Activated T-cell treated with anti-CD3 and anti-CD28 coated beads, Interleukin-2, amount 50 U/mL, for 48 hours (primary cell): Measurements from ENCODE around the gene PYROXD2.

ENCODE experiments used
- DNase-seq, 2 experiments: peaks; one replicate each; pipeline ENCODE4 v3.0.0-alpha.2; 2020

PYROXD2 gene

DNA sequence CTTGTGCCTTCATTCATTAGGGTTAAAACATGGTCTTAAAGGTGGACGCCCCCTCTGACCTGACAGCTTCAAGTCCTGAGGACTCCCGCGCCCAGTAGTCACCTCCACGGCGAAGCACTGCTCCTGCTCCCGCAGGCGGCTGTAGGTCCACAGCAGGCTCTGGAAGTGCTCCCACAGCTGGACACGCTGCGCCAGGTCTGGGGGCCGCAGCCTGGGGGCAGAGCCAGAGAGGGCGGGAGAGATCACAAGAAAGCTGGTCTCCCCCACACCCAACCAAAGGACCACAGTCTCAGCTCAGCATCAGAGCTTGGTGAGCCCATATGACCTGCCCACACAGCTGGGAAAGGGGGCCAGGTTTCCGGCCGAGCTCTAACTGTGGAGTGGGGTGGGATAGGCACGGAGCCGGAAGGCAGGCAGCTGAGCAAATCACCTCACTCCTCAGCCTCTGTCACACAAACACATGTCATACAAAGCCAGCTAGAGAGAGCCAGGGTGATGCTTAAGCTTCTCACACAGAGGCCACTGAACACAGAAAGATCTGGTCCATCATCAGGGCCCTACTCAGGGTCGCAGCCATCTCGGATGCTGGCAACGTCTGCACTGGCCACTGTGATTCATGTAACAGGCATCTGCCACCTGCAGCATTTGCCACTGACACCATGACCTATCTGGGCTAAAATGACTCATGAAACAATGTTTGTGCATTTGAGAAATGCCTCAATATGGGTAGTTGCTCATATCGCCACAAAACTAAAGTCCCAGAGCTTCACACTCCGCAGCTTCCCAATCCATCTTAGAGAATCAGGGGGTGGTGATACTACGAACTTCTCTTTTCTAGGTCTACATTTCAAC, 19.1 kb upstream of the PYROXD2 start:
- DNase-seq: no peak

DNA sequence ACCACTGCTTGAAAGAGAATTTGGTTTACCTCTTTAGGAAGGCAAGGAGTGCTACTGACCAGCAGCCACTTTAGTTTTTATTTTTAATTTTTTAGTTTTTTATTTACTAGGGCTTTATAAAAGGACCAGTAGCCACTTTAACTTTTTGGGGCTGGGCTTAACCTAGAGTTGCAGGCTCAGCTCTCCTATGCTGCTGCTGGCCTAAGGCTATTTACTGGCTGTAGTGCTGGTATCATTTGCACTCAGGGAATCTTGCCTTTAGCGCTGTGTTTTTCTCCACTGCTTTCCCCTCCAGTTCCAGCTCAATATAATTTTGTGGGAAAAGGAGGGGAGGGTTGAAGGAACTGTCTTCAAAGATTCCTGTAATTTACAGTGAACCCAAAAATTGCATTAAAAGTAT, 18.4 kb upstream of the PYROXD2 start:
- no peak for DNase-seq

DNA sequence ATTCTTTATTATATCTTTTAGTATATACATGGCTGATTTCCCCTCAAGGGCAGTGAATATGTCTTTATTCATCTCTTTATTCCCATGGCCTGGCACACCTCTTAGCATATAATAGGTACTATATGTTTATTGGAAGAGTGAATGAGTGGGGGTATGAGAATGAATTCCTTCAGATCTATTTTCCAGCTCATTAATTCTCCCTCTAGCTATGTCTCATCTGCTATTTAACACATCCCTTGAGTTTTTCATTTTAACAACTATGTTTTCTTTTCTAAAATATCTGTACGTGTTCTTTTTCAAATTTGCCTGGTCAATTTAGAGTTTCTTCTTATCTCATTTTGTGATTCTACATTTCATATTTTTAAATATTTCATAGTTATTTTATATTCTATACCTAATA, 17.3 kb upstream of the PYROXD2 start:
- DNase-seq: no peak

DNA sequence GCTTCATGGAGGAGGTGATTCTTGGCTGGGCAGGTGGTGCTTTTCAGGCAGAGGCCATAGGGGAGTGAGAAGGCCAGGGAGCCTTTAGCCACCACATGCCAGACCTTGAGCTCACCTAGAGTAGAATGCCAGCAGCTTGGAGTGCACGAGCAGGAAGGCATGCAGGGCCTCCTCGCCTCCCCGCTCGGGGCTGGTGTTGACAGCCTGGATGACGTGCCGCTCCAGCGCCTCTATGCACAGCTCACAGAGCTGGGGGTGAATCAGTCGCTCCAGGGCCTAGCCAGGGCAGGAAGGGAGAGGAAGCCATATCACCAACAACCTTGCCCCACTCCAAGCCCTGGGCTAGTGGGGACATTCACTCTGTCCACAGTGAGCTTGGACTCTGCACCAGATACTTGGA, 16.0 kb upstream of the PYROXD2 start:
- no peak for DNase-seq

DNA sequence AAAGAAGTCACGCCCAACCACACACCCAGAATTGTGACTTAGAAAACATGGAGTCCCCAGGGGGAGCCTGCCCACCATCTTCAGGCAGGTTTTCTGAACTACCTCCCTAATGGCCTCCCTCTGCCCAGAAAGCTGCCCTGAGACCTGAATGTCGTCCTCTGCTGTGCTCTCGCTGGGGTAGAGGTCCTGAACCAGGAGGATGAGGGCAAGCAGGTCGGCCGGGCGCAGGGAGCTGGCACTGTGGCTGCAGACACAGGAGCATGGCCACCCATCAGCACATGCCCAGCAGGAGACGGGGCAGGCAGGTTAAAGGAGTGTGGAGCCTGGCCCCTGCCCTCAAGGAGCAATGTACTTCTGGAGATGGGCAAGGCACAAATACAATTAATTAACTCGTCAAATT, 15.4 kb upstream of the PYROXD2 start:
- DNase-seq: no peak

DNA sequence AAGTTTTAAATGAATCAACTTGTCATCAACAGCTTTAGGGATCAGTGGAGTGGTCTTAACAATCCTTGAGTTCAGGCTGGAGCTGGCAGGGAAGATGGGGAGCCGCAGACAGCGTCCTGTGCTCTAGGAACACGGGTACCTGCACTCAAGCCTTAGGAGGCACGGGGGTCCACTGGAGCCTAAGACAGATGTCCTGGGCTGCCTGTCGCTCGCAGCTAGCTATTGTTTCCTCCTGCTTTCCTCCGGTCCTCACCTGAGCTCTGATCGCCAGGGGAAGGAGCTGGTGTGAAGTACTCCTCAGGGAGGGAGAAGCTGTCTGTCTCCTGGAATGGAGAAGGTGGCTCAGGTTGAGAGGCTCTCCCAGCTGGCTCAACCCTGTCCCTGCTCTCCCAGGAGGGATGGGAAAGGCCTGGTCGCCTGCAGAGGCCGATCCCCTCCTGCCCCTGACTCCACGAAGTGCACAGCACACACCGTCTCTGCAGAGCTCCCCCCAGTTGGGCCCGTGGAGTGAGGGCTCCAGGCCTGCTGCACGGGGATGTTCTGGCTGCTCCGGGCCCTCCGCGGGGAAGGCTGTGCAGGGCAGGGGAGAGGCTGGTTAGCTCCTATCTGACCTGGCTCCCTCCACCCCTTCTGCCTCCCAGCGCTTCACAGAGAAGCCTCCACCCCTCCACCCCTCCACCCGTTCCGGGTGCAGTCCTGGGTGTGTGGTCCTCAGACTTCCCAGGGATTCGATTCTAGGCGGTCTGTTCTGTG, 14.5 kb upstream of the PYROXD2 start:
- DNase-seq: peak in 1 of 2 experiments; percentile 11

DNA sequence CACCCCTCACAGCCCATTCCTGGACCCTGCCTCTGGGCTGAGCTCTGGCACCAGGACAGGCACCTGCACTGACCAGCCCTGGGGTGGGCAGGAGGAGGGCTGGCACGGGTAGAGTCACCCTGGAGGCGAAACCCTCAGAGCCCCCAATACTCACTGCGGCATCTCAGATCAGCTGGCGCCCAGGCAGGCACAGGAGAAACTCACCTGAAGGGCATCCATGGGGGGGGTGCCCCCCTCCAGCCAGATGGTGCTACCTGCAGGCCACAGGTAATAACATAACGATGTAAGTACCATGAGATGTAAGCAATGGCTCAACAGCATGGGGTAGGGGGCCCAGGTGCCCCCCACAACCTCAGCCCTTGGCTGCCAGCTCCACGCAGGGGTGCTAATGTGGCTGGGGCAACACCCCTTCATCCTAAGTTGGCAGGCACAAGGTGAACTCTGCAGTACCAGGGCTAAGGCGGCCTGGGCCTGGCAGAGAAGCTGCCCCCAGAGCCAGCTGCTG, 12.1 kb upstream of the PYROXD2 start:
- peak in 1 of 2 experiments; percentile 14 for DNase-seq

DNA sequence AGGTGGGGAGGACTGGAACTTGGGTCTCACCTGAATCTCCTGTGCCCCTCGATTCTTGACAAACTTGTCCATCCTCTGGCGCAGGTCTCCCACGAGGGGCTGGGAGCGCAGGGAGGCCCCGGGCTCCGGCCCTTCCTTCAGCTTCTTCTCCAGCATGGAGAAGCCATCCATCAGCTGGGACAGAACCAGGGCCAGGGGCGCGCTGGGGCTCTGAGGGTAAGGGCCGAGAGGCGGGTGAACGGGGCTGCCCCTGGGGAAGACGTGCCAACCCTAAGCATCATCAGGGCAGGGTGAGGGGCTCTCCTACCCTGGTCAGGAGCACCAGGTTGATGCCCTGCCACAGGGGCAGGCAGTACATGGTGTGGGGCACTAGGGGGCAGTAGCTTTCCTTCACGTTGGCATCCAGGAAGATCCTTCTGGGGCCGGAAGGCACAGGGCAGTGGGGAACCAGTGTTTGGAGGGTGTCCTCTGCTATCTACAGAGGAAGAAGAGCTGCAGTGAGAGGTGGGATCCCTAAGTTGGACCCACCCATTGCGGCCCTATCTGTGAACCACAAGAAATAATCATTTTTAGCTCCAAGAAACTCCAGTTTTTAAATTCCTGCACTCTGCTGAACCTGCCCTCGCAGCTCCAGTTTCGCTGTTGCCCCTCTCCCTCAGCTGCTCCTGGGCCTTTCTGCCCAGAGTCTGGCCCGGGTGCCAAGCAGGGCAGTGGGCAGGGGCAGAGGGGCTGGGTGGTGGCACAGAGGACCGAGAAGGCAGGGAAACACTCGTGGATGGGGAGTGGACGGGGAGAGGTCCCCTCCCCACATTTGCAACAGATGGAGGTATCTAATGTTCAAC, 10.8 kb upstream of the PYROXD2 start:
- DNase-seq: peak; percentile 59 to 70

DNA sequence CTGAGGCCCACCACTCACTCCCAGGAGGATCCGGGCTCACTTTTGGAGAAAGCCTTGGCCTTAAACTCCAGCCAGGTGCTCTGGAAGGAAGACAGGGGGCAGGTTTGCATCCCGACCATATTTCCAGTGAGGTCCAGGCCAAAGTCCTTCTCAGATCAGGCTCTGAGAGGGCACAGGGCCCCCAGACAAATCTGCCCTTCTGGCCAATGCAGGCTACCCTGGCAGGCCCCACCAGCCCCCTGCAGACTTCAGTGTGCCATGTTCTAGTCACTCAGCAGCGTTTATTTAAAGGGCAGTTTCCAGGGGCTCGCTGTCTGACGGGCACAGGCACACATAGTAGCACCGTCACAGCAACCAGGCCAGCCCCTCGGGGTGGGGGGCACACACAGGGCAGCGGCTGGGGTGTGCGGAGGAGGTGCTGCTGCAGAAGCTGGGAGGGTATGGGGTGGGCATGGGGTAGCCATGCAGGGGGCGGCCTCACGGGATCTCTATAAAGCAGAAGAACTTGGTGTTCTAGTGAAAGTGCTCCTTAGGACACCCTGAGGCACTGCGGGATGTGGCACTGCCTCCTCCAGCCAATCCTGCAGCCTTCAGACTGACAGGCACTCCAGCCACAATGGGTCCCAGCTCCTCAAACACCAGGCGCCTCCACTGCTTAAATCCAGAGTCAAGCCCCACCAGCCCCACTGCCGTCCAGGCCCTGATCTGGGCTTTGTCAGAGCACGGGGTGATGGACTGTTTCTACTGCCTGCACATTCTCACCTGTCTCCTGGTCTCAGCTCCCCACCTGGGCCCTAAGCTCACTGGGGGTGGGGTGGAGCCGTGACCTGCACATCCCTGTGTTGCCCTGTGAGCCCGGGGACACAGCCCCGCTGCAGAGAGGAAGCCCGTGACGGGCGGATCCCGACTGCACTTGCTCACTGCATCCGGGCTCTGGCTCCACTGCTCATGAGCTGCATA, 9.6 kb upstream of the PYROXD2 start:
- DNase-seq: no peak

DNA sequence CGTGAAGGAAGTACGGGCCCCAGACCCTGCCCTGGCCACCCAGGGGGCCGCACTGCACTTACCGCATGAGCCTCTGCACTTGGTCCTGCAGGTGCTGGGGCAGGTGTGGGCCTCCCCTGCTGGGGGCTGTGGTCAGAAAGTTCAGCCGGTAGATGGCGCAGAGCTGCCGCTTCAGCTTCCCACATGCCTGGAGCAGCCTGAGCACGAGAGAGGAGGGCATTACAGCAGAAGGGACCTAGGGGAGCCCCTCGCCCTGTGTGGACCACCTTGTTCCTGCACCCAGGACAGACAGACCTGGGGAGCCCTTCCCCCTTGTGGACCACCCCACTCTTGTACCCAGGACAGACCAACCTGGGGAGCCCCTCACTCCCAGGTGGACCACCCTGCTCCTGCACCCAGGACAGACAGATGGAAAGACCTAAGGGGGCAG, 8.7 kb upstream of the PYROXD2 start:
- DNase-seq: no peak

DNA sequence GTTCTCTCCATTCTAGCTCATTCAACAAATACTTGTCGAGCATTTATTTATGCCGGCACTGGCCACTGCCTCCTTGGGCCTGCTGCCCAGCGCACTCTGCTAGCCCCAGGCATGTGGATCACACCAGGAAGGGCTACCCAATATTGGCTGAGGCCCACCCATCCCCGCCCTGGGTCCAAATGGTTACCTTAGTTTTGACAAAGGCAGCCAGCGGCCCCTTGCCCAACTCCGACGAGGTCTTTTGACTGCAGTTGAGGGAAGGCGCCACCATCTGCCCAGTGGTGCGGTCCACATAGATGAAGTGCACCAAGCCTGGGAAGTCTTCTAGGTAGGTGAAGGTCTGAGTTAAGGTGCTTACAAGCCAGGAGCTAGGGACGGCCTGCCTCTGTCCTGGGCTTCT, 7.2 kb upstream of the PYROXD2 start:
- DNase-seq: no peak

DNA sequence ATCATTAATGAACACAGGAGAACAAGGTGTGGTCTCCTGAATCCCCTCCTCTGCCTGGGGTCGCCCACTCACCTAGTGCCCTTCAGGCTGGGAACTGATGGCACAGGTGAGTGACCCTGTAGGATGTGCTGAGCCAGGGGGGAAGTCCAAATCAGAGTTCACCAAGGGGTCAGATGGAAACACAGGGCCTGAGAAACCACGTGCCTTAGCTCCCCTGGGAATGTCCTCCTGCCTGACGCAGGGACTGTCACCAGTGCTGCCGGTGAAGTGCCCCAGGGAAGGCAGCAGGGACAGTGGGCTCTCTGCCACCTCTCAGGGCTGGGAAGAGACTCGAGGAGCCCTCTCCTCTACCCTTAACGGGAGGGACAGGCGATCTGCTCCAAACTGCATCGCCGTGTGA, 5.8 kb upstream of the PYROXD2 start:
- no peak for DNase-seq

DNA sequence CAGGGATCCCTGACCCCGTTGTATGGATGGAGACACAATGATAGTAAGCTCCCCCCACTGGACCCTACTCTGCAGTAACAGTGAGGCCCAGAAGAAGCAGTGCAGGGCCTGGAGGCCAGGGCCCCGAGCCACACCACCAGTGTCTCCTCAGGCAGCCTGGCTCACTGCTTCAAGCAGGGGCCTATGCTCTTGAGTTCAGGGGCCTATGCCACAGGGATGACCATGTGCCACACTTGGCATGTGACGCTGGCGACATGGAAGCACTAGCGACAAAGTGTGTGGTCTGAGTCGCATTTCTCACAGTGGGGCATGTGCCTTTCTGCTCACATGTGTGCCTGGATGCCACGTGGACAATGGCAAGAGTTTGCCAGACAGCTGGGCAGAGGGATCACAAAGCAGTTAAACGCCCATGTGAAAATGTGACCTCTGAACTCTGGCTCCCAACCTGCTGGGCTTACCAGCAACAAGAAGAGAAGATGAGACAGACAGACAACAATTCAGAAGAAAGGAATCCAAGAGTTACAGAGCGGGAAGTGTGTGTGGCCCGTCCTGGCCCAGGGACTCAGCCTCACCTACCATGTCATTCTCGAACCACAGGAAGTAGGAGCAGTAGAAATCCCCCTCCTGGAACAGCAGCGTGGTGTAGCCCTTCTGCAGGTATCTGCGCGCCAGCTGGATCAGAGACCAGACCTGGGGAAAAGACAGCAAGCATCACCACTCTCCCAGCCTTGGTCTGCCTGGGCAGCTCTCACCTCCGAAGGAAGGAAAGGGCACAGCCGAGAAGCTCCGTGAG, 4.7 kb upstream of the PYROXD2 start:
- no peak for DNase-seq

DNA sequence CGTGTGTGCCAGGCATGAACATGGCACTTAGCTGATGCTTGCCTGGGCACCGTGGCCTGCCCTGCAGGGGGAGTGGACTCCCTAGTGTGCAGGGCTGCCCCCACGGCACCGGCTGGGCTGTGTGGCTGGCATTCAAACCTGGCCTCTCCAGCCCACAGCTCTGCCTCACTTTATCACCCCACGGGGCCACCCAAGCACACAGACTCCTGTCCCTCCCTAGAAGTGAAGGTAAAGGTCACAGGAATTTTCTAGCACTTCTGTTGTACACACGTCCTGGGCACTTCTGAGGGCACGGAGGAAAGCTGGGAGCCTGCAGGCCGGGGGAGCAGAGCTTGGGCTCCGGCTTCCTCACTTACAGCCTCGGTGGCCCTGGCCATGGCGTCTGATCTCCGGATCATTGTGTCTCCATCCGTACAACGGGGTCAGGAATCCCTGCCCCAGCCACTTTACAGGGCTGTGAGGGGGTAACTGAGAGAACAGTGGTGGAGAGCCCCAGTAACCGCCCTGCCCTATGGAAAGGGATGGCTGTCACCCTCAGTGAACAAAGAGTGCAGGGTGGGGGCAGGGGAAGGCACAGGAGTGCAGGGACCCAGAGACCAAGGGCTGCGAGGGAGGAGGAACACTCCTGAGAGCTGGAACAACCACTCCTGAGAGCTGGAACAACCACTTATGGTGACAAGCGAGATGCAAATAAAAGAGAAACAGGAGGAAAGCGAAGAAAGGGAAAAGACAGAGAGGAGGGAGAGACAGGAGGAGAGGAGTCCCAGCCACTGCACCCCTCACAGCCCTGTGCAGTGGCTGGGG, 3.9 kb upstream of the PYROXD2 start:
- DNase-seq: no peak

DNA sequence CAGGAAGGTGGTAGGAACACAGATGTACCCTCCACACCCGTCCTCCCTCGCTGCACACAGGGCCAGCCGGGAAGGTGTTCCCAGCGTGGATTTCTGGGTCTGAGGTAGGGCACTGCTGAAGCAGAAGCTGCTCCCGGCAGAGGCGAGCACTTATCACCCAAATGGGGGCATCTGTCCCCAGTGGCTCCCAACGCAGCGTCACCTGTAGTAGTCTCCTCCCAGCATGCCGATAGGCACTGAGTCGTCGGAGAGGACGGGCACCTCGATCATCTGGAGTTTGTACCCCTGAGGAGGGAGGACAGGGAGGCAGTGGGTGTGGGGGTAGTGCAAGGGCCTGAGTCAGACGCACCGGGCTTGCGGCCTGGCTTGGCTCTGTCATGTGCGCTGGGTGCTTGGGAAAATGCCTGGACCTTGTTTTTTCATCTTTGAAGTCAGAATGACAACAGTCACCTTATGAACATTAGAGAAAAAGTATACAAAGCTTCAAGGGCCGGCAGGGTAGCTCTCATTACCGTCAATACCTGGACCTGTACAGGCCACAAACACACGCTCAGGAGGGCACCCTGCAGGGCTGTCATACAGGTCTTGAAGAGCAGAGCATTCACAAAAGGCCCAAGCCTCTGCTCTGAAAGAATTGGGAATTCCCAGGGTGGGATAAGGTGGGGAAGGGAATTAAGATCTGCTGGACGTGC, 3.1 kb upstream of the PYROXD2 start:
- DNase-seq: no peak

DNA sequence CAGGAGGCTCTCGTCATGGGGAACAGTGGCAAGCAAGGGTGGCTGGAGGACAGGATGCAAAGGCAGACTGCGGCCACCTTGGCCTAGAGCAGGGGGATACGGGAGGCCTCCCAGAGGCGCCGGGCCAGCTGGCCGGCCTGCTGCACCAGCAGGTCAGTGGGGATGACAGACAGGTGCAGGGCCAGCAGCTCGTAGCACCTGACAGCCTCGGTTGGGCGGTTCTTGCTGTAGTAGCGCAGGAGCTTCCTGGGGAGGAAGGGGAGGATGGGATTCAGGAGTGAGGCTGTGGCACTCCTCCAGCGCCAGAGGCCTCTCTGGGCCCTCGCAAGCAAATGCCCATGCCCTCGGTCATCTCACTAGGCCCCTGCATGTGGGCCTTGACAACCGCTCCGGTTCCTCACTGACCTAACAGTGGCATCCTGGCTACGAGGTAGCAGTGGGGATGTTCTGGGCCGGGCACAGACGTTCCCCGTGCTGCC, 2.5 kb upstream of the PYROXD2 start:
- DNase-seq: no peak

DNA sequence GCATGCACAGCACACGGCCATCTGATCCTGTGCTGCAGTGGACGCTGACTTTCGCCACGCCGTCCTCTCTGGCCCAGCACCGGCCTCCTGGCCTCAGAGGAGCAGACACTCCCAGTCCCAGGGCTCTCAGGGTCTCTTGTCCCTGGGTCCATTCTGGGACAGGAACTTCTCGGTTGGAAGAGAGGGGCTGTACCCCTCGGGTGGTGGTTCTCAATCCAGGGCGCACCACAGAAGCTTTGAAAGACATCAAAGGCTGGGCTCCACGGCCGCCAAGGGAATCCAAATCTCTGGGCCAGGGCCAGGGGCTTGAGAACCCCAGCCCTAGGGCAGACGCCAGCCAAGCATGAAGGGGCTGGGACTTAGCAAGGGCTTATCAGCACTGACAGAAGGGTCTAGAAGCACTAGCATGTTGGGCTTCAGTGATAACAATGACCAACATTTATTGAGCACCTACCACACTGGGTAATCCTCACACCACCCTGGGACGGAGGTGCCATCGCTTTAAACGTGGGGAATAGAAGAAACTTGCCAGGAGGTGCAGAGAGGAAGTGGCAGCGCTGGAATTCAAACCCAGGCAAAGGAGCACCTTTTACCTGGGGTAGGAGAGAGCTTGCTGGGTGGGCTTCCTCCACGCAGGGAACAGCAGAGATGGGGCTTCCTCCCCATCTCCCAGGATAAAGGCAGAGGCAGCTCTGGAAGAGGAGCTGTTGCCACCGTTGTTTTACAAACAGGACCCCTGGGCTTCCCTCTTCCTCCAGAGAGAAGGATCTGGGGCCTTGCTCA, 1.8 kb upstream of the PYROXD2 start:
- no peak for DNase-seq

DNA sequence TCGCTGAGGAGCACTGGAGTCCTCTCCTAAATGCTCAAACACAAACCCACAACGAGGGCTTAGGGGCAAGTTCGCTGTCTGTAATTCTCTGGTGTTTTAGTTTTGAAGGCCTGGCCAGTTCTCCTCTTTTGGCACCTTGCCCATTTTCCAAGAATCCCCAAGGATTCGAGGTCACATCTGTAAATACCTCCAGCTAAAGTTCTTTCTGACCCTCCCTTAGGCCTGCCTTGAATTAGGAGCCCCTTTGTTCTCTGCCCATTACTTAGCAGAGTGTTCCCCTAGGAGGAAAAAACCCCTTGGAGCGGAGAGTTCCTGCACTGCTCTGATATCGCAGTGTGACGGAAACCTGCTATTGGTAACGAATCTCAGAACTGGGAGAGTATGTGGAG, 743 bp upstream of the PYROXD2 start:
- no peak for DNase-seq

DNA sequence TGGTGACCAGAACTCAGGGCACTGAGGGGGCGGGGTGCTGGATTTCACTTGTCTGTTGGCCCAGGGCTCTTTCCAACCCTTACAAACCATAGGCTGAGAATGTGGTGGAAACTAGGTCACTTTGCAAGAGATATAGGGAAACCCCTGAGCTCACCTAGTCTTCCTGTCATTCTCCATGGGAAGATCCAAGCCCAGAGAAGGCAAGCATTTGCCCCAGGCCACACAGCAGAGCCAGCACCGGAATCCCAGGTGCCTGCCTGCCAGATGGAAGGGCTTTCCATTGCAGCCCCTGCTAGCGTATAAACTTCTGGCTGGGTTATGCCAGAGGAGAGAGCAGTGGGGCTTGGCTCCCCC, 427 bp downstream of the PYROXD2 start:
- DNase-seq: no peak
